GM19239 (cell line): ENCODE data around the gene SHE.
"Not testable (repeated sequence)": the region's sequence is repeated elsewhere in the genome, so short reads cannot be mapped to it uniquely, and the experiment has no call there.

Source experiments
- DNase-seq: peaks from one replicate; pipeline ENCODE4 v3.0.0; 2011; ENCODE audit warnings: low spot score; ENCODE audit not compliant: insufficient read length
- FAIRE-seq: peaks from 2 replicates; lab custom pipeline; 2011; peaks lifted over from hg19 to GRCh38; lab: Jason Lieb, UNC

The SHE gene

GRCh38 chr1:154517661-154518060, 15.4 kb upstream of the SHE start:
- FAIRE-seq (no peak), DNase-seq (no peak)

GRCh38 chr1:154514066-154514553, 11.9 kb upstream of the SHE start:
- no peak for DNase-seq
- no peak for FAIRE-seq

GRCh38 chr1:154512760-154513159, 10.5 kb upstream of the SHE start:
- FAIRE-seq (no peak), DNase-seq (no peak)

- DNase-seq: no peak
- no peak for FAIRE-seq
Observed at GRCh38 chr1:154503898-154504297, 1.7 kb upstream of the SHE start.

- DNase-seq (no peak), FAIRE-seq (no peak)
Observed at GRCh38 chr1:154502744-154503115, 518 bp upstream of the SHE start.

GRCh38 chr1:154501423-154502065, 668 bp downstream of the SHE start:
- no peak for DNase-seq
- no peak for FAIRE-seq

GRCh38 chr1:154500533-154500932, 1.7 kb downstream of the SHE start:
- FAIRE-seq (no peak), DNase-seq (no peak)

GRCh38 chr1:154499446-154499845, 2.8 kb downstream of the SHE start:
- DNase-seq: no peak
- no peak for FAIRE-seq

GRCh38 chr1:154497026-154497806, 5.0 kb downstream of the SHE start:
- peak; percentile 72 for FAIRE-seq
- peak; percentile 48 for DNase-seq

GRCh38 chr1:154496383-154496782, 5.8 kb downstream of the SHE start:
- no peak for DNase-seq
- no peak for FAIRE-seq

- no peak for DNase-seq
- FAIRE-seq: no peak
Observed at GRCh38 chr1:154495496-154496273, 6.5 kb downstream of the SHE start.

- FAIRE-seq (peak; percentile 80), DNase-seq (no peak)
Observed at GRCh38 chr1:154493276-154493675, 8.9 kb downstream of the SHE start.

- DNase-seq: no peak
- FAIRE-seq: no peak
Observed at GRCh38 chr1:154492115-154492514, 10.1 kb downstream of the SHE start.

- no peak for FAIRE-seq
- no peak for DNase-seq
Observed at GRCh38 chr1:154490317-154490716, 11.9 kb downstream of the SHE start.

GRCh38 chr1:154489695-154490274, 12.4 kb downstream of the SHE start:
- DNase-seq: no peak
- no peak for FAIRE-seq

GRCh38 chr1:154488922-154489321, 13.3 kb downstream of the SHE start:
- no peak for DNase-seq
- FAIRE-seq: no peak

- not testable (repeated sequence) for DNase-seq, FAIRE-seq
Observed at GRCh38 chr1:154486756-154487155, 15.5 kb downstream of the SHE start.

GRCh38 chr1:154485910-154486496, 16.2 kb downstream of the SHE start:
- DNase-seq (no peak), FAIRE-seq (no peak)

GRCh38 chr1:154485106-154485505, 17.1 kb downstream of the SHE start:
- no peak for DNase-seq
- FAIRE-seq: no peak
